OCI-LY3 (cell line): ENCODE measurements around the gene GBX2.

Experiments
- EZH2phosphoT487 ChIP-seq: fragments of 200-600 bp; shearing (Covaris generic); IDR thresholded peaks from 2 replicates; pipeline ENCODE4 v1.6.1; 2018; ENCODE audit warnings: antibody characterized with exemption, mixed run types, low read depth
- TF ChIP-seq, protein P1 (sequence below): fragments of 200-600, 300-600 bp; sonication (generic); IDR thresholded peaks from 2 replicates; pipeline ENCODE4 v1.5.1; 2014; ENCODE audit warnings: antibody characterized with exemption, low read length, low read depth

DNA sequence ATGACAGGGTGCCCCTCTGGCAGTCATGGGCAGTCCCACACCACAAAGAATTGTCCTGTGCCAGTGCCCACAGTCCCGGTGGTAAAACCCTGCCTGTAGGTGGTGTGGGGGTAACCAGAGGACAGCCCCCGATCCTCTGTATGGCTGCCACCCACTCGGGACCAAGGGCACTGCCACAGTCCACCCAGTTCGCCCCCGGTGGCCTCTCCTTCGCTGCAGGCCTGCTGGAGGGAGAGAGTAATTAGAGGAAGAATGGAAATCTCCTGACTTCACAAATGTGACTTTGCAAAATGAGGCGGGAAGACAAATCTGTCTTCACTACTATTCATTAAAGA, 11.4 kb downstream of the GBX2 start:
- TF ChIP-seq, protein P1, sequence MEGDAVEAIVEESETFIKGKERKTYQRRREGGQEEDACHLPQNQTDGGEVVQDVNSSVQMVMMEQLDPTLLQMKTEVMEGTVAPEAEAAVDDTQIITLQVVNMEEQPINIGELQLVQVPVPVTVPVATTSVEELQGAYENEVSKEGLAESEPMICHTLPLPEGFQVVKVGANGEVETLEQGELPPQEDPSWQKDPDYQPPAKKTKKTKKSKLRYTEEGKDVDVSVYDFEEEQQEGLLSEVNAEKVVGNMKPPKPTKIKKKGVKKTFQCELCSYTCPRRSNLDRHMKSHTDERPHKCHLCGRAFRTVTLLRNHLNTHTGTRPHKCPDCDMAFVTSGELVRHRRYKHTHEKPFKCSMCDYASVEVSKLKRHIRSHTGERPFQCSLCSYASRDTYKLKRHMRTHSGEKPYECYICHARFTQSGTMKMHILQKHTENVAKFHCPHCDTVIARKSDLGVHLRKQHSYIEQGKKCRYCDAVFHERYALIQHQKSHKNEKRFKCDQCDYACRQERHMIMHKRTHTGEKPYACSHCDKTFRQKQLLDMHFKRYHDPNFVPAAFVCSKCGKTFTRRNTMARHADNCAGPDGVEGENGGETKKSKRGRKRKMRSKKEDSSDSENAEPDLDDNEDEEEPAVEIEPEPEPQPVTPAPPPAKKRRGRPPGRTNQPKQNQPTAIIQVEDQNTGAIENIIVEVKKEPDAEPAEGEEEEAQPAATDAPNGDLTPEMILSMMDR: no peak
- no peak for TF ChIP-seq EZH2phosphoT487
